H1 (cell line): ENCODE data around the gene NLRC5. TPM values are rescaled to one million over a fixed set of nuclear protein-coding genes. Genes with fewer than 3 reads are reported as not detected.

Experiments used
- CTCF ChIA-PET: fragments of 300-600 bp; sonication (Branson Sonifier 250); formaldehyde crosslinking; loops from one replicate; lab custom pipeline; 2021; ENCODE audit not compliant: partially characterized antibody; lab: Charles Lee
- POLR2A ChIA-PET: fragments of 300-600 bp; sonication (Branson Sonifier 250); formaldehyde crosslinking; loops from one replicate; lab custom pipeline; 2021; ENCODE audit warnings: inconsistent platforms; ENCODE audit not compliant: partially characterized antibody; lab: Charles Lee
- DNase-seq, 2 experiments: peaks; one replicate each; pipeline versions ENCODE4 v3.0.0 to v3.0.0-alpha.2; 2010 to 2022; ENCODE audit warnings: low spot score in 2 of 2, low read depth in 1 of 2, mixed read lengths in 1 of 2
- FAIRE-seq: peaks from 2 replicates; lab custom pipeline; 2011; peaks lifted over from hg19 to GRCh38; lab: Jason Lieb, UNC
- H2AFZ ChIP-seq: 2 replicates; pipeline ENCODE4 v1.8.1; 2012; ENCODE audit warnings: low read length, inconsistent platforms
- H2AK5ac ChIP-seq: 2 replicates; pipeline ENCODE4 v1.6.1; 2013; ENCODE audit warnings: low read depth, low read length
- H2BK120ac ChIP-seq: replicated peaks from 2 replicates; pipeline ENCODE3; 2013; ENCODE audit warnings: low read depth, low read length, inconsistent platforms
- H2BK12ac ChIP-seq: 2 replicates; pipeline ENCODE4 v1.6.1; 2013; ENCODE audit warnings: low read depth, low read length
- H2BK15ac ChIP-seq: 2 replicates; pipeline ENCODE4 v1.6.1; 2013; ENCODE audit warnings: low read length
- H2BK20ac ChIP-seq: 2 replicates; pipeline ENCODE4 v1.6.1; 2013; ENCODE audit warnings: low read length
- H2BK5ac ChIP-seq: 2 replicates; pipeline ENCODE4 v1.6.1; 2013; ENCODE audit warnings: low read depth, low read length
- H3K14ac ChIP-seq: 2 replicates; pipeline ENCODE4 v1.6.1; 2013; ENCODE audit warnings: inconsistent platforms; ENCODE audit not compliant: insufficient read length
- H3K18ac ChIP-seq: 2 replicates; pipeline ENCODE4 v1.6.1; 2013; ENCODE audit warnings: low read length; ENCODE audit errors: extremely low read depth
- H3K23ac ChIP-seq: 2 replicates; pipeline ENCODE4 v1.6.1; 2013; ENCODE audit warnings: inconsistent platforms; ENCODE audit not compliant: insufficient read length
- H3K23me2 ChIP-seq: 2 replicates; pipeline ENCODE4 v1.6.1; 2013; ENCODE audit warnings: low read depth, low read length
- H3K27ac ChIP-seq: 2 replicates; pipeline ENCODE4 v1.6.1; 2011; ENCODE audit warnings: low read depth, low read length, inconsistent platforms
- H3K27me3 ChIP-seq, 4 experiments: replicated peaks in 1 of 4; 1 replicate in 1 of 4; 2 replicates in 3 of 4; pipeline versions ENCODE4 v1.6.1 to v1.8.1; 2011 to 2013; ENCODE audit warnings: low read length in 3 of 4, mild to moderate bottlenecking in 3 of 4, inconsistent platforms in 2 of 4, mixed read lengths in 2 of 4, moderate library complexity in 1 of 4; ENCODE audit not compliant: control insufficient read depth in 3 of 4, insufficient read depth in 3 of 4; ENCODE audit errors: extremely low read depth in 1 of 4
- H3K36me3 ChIP-seq, 4 experiments: 2 replicates each; pipeline versions ENCODE4 v1.6.1 to v1.8.1; 2011 to 2013; ENCODE audit warnings: mild to moderate bottlenecking in 4 of 4, low read length in 3 of 4, moderate library complexity in 2 of 4, control low read depth in 1 of 4, inconsistent platforms in 1 of 4; ENCODE audit not compliant: insufficient read depth in 4 of 4, control insufficient read depth in 2 of 4
- H3K4ac ChIP-seq: replicated peaks from 2 replicates; pipeline ENCODE3; 2013; ENCODE audit warnings: low read length, low read depth, mixed read lengths, inconsistent platforms; ENCODE audit not compliant: insufficient read length
- H3K4me1 ChIP-seq, 4 experiments: replicated peaks in 1 of 4; 1 replicate in 1 of 4; 2 replicates in 3 of 4; pipeline versions ENCODE4 v1.6.1 to v1.8.1; 2011 to 2013; ENCODE audit warnings: low read length in 3 of 4, inconsistent platforms in 2 of 4, mixed read lengths in 1 of 4; ENCODE audit not compliant: insufficient read depth in 4 of 4, control insufficient read depth in 3 of 4
- H3K4me2 ChIP-seq, 2 experiments: 2 replicates each; pipeline versions ENCODE4 v1.6.1 to v1.8.1; 2011 to 2013; ENCODE audit warnings: low read depth in 2 of 2, low read length in 2 of 2, control low read depth in 1 of 2, inconsistent platforms in 1 of 2, mild to moderate bottlenecking in 1 of 2; ENCODE audit not compliant: insufficient read depth in 1 of 2
- H3K4me3 ChIP-seq, 4 experiments: fragments of 200-600, 300-600 bp in 1 of 4; sonication (generic), shearing (Covaris generic), sonication (Bioruptor Twin) in 1 of 4; 2 replicates each; pipeline versions ENCODE4 v1.5.1 to v1.8.1; 2011 to 2016; ENCODE audit warnings: low read length in 4 of 4, low read depth in 3 of 4, control low read depth in 2 of 4, inconsistent platforms in 2 of 4, mild to moderate bottlenecking in 2 of 4, mixed read lengths in 1 of 4, moderate library complexity in 1 of 4; ENCODE audit not compliant: insufficient read depth in 2 of 4; ENCODE audit errors: extremely low read depth in 1 of 4
- H3K56ac ChIP-seq: replicated peaks from 2 replicates; pipeline ENCODE3; 2013; ENCODE audit warnings: low read depth, mild to moderate bottlenecking, mixed read lengths, low read length, inconsistent platforms; ENCODE audit not compliant: insufficient read length
- H3K79me1 ChIP-seq: 2 replicates; pipeline ENCODE4 v1.6.1; 2013; ENCODE audit warnings: low read depth, low read length, control low read depth
- H3K79me2 ChIP-seq, 2 experiments: 2 replicates each; pipeline versions ENCODE4 v1.6.1 to v1.8.1; 2012 to 2013; ENCODE audit warnings: low read length in 2 of 2, mild to moderate bottlenecking in 2 of 2, inconsistent platforms in 1 of 2; ENCODE audit not compliant: insufficient read depth in 2 of 2, control insufficient read depth in 1 of 2
- H3K9ac ChIP-seq, 4 experiments: replicated peaks in 1 of 4; 1 replicate in 1 of 4; 2 replicates in 3 of 4; pipeline versions ENCODE4 v1.6.1 to v1.8.1; 2011 to 2013; ENCODE audit warnings: low read depth in 3 of 4, low read length in 3 of 4, control low read depth in 2 of 4, mild to moderate bottlenecking in 2 of 4, moderate library complexity in 2 of 4, inconsistent platforms in 1 of 4; ENCODE audit errors: extremely low read depth in 1 of 4
- H3K9me3 ChIP-seq, 2 experiments: 2 replicates each; pipeline versions ENCODE4 v1.6.1 to v1.8.1; 2012 to 2013; ENCODE audit warnings: mild to moderate bottlenecking in 2 of 2, moderate library complexity in 2 of 2, control low read depth in 1 of 2, inconsistent platforms in 1 of 2, low read depth in 1 of 2, low read length in 1 of 2, mixed read lengths in 1 of 2; ENCODE audit not compliant: insufficient read depth in 2 of 2
- H4K20me1 ChIP-seq, 2 experiments: replicated peaks in 1 of 2; 2 replicates each; pipeline versions ENCODE3 to v1.8.1; 2011 to 2013; ENCODE audit warnings: inconsistent platforms in 2 of 2, low read length in 2 of 2, mild to moderate bottlenecking in 1 of 2; ENCODE audit not compliant: insufficient read depth in 2 of 2, control insufficient read depth in 1 of 2
- H4K5ac ChIP-seq: 2 replicates; pipeline ENCODE4 v1.6.1; 2013; ENCODE audit warnings: low read length, low read depth, mixed read lengths, inconsistent platforms; ENCODE audit not compliant: insufficient read length
- H4K8ac ChIP-seq: 2 replicates; pipeline ENCODE4 v1.8.0; 2013; ENCODE audit warnings: mild to moderate bottlenecking, moderate library complexity, low read length, inconsistent platforms; ENCODE audit not compliant: insufficient read depth; ENCODE audit errors: extremely low read depth
- H4K91ac ChIP-seq: replicated peaks from 2 replicates; pipeline ENCODE3; 2013; ENCODE audit warnings: low read length, mixed read lengths, inconsistent platforms; ENCODE audit not compliant: insufficient read length
- CBX8 ChIP-seq: fragments of 300-800, 300-1000 bp; sonication (generic); IDR thresholded peaks from 2 replicates; pipeline ENCODE4 v1.7.1; 2016; ENCODE audit warnings: low read depth, low read length, borderline replicate concordance
- CREB1 ChIP-seq: IDR thresholded peaks from 2 replicates; pipeline ENCODE4 v1.6.1; 2012; ENCODE audit warnings: inconsistent platforms
- CTCF ChIP-seq, 3 experiments: IDR thresholded peaks; 1 replicate in 2 of 3; 2 replicates in 1 of 3; pipeline versions ENCODE4 v1.5.1 to v1.6.1; 2011; ENCODE audit warnings: low read length in 3 of 3, mild to moderate bottlenecking in 3 of 3, inconsistent platforms in 2 of 3, low read depth in 1 of 3, moderate library complexity in 1 of 3; ENCODE audit not compliant: insufficient read depth in 1 of 3; ENCODE audit errors: control extremely low read depth in 1 of 3
- JUN ChIP-seq: IDR thresholded peaks from 2 replicates; pipeline ENCODE4 v1.6.1; 2011; ENCODE audit warnings: low read depth, mild to moderate bottlenecking, improper control_type of control experiment, low read length
- JUND ChIP-seq: IDR thresholded peaks from 2 replicates; pipeline ENCODE4 v1.6.1; 2011; ENCODE audit warnings: mild to moderate bottlenecking, improper control_type of control experiment, low read length
- POLR2A ChIP-seq, 2 experiments: IDR thresholded peaks; 1 replicate in 1 of 2; 2 replicates in 1 of 2; pipeline ENCODE4 v1.6.1; 2011; ENCODE audit warnings: low read depth in 2 of 2, low read length in 2 of 2, mild to moderate bottlenecking in 2 of 2; ENCODE audit errors: control extremely low read depth in 1 of 2
- SIX5 ChIP-seq: IDR thresholded peaks from 2 replicates; pipeline ENCODE4 v1.6.1; 2011; ENCODE audit warnings: mild to moderate bottlenecking, low read depth, low read length
- SP1 ChIP-seq: IDR thresholded peaks from 2 replicates; pipeline ENCODE4 v1.6.1; 2011; ENCODE audit warnings: low read depth, low read length
- SP4 ChIP-seq: IDR thresholded peaks from 2 replicates; pipeline ENCODE4 v1.6.1; 2012; ENCODE audit warnings: low read length, inconsistent platforms
- TAF7 ChIP-seq: optimal IDR thresholded peaks from 2 replicates; pipeline ENCODE3; 2011; ENCODE audit warnings: low read depth, mild to moderate bottlenecking, inconsistent platforms, low read length, moderate library complexity, borderline replicate concordance
- TBP ChIP-seq: IDR thresholded peaks from 2 replicates; pipeline ENCODE4 v1.6.1; 2011; ENCODE audit warnings: low read depth, low read length, improper control_type of control experiment
- WGBS, 2 experiments: shearing (Covaris generic) in 1 of 2; methylation state at CpG; one replicate each; pipeline versions ENCODE4 v1.1.6 to v1.1.7; 2013 to 2015; ENCODE audit warnings: low lambda C conversion rate in 2 of 2, mixed read lengths in 2 of 2, inconsistent platforms in 1 of 2, low coverage in 1 of 2, missing lambda C conversion rate in 1 of 2; ENCODE audit not compliant: insufficient replicate concordance in 2 of 2, insufficient coverage in 1 of 2, insufficient read length in 1 of 2; ENCODE audit errors: extremely low coverage in 1 of 2, missing lambda C conversion rate in 1 of 2; 5-methylcytosine and 5-hydroxymethylcytosine counted together
- polyA plus RNA-seq, 7 experiments: library from polyadenylated mRNA; depleted of rRNA in 3 of 7; stranded (reverse) in 5 of 7; unstranded in 2 of 7; fragments of >200 nt in 5 of 7; fragments of 200-250 nt in 2 of 7; gene quantifications; 1 replicate in 5 of 7; 2 replicates in 1 of 7; 4 replicates in 1 of 7; pipeline versions ENCODE4 v1.2.1 to v1.2.3, GENCODE V29; 2011 to 2013; ENCODE audit warnings: missing spikeins in 2 of 7, mixed read lengths in 2 of 7
- total RNA-seq: library from RNA; stranded (reverse); fragmentation: NEBNext Ultra II Directional; extraction: Animal tissue kit (Norgen Biotek cat#: 25700); gene quantifications from 2 replicates; pipeline ENCODE4 v1.2.1, GENCODE V29; 2021

NLRC5 gene
- total and polyA plus RNA-seq, 2 of the 8 experiments (the other 6 are each of a cell fraction or from before 2014, with no cell fraction given): 2.2 to 3.2 TPM

GRCh38 chr16:56946767-56947603 is 42.4 kb upstream of the NLRC5 start:
- DNase-seq (no peak), FAIRE-seq (no peak)
- Histone ChIP-seq H3K36me3 (peaks cover 3 to 27% (median 19%) of the 10 kb centered on the region in 4 experiments; a peak in 6 of 8 replicates), H3K18ac (no peak overlapping the region), H3K4me3 (no peak overlapping the region), H4K5ac (no peak overlapping the region), H3K23me2 (no peaks in the 10 kb centered on the region), H2BK5ac (no peak overlapping the region), H2BK120ac (no peak overlapping the region), H3K27me3 (no peaks in the 10 kb centered on the region), H3K9me3 (no peaks in the 10 kb centered on the region), H4K20me1 (peaks cover 0 to 2% of the 10 kb centered on the region in 2 experiments), H3K27ac (no peak overlapping the region), H3K9ac (no peak overlapping the region), H4K8ac (no peak overlapping the region), H4K91ac (no peak overlapping the region), H3K79me1 (no peaks in the 10 kb centered on the region), H2BK15ac (no peak overlapping the region), H3K4me1 (no peaks in the 10 kb centered on the region), H2AK5ac (no peak overlapping the region), H2BK12ac (no peak overlapping the region), H3K4ac (no peak overlapping the region), H2AFZ (no peak overlapping the region), H3K56ac (no peak overlapping the region), H3K4me2 (no peak overlapping the region), H2BK20ac (no peak overlapping the region), H3K23ac (no peak overlapping the region), H3K14ac (no peak overlapping the region), H3K79me2 (no peaks in the 10 kb centered on the region)
- ChIA-PET POLR2A (interaction anchor here (0.6 to 8.0 kb wide), 6 partner anchors 13 to 262 kb away, joined by 3 to 125 read pairs (median 3); partner anchors contain the start of gene HERPUD1), CTCF (interaction anchor here (0.6 to 2.0 kb wide), 10 partner anchors 8 to 905 kb away, joined by 3 to 8 read pairs (median 4); partner anchors contain the start of gene CETP)
- WGBS, 2 experiments: 88% methylated on average over 10 of the region's 10 CpGs; no CpG with 5 or more reads in 1 of the 2 experiments
- TF ChIP-seq CTCF (IDR thresholded peaks at IDR 0.05; ENCODE audit: control extremely low read depth in 1 of 3, insufficient read depth in 1 of 3, low read depth in 1 of 3, low read length in 3 of 3): no peak
- no peak for TF ChIP-seq SP4
- TF ChIP-seq JUND: no peak
- TF ChIP-seq TBP: no peak
- TF ChIP-seq POLR2A (IDR thresholded peaks at IDR 0.05; ENCODE audit: control extremely low read depth in 1 of 2, low read depth in 2 of 2, low read length in 2 of 2): no peak; a peak in 1 of 3 replicates
- TF ChIP-seq JUN: no peak
- TF ChIP-seq SIX5: no peak
- TF ChIP-seq CBX8: no peak
- no peak for TF ChIP-seq TAF7
- TF ChIP-seq SP1: no peak
- no peak for TF ChIP-seq CREB1
